HG02885 (cell line): ENCODE data around the gene FBXO7.

Source experiments
- ATAC-seq: cut with Tn5 transposase; IDR thresholded peaks from one replicate; pipeline ENCODE4 v1.9.1; 2021; ENCODE audit warnings: mild to moderate bottlenecking; ENCODE audit not compliant: unreplicated experiment, poor library complexity

Gene FBXO7

DNA sequence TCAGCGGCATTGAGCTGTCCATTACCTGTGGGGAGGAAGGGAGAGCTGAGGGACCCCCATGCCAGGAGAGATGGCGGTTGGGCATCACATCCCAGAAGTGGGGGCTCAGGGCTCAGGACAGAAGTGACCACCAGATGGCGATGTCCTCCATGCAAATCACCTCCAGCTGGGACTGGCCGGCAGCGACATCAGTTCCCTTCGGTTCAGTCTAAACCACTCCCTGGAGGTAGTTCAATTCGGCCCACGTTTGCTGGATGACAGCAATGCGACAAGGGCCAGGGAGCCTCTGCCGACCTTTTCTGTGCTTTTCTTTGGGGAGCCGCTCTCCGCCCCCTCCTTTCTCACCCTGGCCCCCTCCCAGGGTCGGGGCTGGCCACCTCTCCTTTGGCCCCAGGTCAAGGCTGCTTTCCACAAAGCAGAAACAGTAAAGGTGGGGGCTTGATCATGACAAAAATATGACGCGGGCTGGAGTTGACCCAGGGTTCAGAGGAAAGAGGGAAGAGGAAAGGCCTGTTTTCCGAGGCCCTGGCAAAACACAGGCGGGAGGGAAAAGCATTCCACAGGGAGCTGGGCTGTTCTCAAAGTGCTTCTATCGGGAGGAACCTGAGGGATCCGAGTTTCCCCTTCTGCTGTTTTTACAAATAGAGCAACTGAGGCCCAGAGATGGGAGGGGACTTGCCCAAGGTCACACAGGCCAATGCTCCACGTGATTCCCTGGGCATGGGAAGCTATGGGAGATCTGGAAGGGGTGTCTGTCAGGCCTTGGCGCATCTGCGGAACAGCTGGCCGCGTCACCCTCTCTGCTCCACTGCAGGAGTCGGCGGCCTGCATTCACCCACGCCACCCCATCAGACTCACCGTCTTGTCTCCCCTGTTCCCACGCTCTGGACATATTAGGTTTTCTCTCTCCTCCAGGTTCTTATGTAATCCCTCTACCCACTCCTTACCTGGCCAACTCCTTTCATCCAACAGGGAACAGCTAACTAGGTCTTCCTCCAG is 54.7 kb downstream of the FBXO7 start:
- no peak for ATAC-seq

DNA sequence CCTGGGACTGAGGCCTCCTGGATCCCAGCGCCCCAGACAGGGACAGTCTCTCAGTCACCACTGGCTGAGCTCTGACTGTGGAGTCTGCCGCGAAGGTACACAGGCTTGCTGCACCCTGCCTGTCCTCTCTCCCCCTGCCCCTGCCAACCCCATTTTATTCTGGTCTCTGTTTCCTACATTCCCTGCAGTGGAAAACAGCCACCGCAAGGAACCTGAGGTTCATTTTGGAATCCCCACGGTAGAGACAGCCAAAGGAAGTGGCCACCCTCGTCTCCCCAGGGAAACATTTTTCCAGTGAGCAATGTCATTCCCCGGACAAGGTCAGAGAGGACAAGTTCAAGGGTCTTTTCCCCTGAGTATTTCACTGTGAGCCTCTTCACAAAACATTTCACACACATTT is 56.6 kb downstream of the FBXO7 start:
- ATAC-seq = no peak

DNA sequence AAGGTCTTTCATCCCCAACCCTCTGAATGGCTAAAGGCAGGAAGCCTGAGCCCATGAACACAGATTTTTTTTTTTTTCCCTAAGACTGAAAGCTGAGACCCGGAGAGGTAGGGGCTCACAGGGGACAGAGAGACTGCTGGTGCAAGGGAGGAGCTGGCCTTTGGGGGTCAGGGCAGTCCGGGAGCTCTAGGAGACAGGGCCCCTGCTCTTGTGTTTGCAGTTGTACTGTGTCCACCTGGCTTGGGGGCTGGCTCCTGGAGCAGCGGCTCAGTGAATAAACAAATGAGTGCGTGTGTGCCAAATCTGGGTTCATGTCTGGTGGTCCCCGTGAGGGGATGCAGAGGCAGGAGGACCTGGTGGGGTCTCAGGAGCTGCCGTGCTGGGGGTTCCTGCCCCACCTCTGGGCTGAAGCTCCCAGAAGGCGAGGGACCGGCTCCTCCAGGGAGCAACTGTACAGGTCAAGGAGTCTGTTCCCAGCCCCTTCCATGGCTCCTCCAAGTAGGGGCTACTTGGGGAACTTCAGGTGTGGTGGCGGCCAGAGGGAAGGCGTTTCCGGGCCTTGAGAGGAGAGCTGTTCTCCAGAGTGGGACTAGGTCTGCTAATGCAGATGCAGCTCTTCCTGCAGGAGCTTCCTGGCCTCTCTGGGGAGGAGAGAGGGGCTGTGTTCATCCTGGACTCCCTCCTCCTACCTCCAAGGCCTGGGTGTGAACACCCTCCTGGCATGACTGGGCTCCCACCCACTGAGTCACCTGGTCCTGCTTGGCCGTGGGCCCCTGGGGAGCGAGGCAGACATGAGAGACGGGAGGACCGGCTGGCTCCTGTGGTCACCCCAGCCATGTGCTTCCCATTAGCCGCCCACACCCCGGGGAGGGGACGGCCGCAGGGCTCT is 57.6 kb downstream of the FBXO7 start:
- ATAC-seq = no peak

DNA sequence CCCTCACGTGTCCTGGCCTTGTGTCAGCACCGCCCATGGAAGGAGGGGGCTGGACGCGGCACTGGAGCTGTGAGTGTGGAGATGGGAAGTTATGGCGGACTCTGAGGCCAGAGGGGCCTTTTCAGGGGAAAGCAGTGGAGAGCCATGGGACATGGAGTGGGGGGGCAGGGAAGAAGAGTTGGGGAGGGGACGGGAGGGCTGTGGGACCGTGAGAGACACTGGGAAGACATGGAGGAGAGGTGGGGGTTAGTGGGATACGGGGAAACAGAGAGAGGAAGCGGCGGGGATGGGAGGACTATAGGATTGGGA is 58.2 kb downstream of the FBXO7 start:
- no peak for ATAC-seq

DNA sequence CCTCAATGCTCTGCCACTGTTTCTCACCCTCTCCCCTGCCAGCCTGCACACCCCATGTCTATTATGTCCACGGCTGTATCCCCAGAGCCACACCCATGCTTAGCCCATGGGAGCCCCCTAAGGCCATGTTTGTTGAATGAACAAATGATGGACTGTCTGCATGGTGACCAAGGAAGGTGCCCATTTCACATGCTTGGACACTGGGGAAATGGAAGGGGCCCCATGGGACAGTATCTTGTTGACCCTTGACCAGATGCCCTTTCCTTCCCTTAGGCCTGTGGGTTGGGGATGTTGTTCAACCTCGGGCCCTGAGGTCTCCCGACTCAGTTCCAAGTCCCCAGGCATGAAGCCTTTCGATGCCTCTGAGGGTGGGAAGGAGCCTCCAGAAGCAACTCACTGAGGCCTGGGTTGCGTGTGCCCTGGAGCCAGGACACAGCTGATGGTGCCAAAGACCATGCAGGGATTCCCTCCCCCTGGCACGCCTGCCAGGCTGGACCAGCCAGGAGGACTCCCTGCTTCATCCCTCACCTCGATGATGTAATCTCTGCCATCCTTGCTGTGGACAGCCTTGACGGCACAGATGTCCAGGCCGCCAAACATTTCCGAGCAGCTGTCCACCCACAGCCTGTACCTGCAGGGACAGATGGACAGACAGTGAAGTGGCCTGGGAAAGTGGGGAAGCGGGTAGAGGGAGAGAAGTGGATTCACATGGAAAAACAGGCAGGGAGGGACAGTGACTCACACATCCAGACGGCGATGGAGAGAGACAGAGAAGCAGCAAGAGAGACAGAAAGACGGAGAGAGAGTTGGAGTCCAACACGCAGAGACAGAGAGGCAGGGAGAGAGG is 58.9 kb downstream of the FBXO7 start:
- no peak for ATAC-seq

DNA sequence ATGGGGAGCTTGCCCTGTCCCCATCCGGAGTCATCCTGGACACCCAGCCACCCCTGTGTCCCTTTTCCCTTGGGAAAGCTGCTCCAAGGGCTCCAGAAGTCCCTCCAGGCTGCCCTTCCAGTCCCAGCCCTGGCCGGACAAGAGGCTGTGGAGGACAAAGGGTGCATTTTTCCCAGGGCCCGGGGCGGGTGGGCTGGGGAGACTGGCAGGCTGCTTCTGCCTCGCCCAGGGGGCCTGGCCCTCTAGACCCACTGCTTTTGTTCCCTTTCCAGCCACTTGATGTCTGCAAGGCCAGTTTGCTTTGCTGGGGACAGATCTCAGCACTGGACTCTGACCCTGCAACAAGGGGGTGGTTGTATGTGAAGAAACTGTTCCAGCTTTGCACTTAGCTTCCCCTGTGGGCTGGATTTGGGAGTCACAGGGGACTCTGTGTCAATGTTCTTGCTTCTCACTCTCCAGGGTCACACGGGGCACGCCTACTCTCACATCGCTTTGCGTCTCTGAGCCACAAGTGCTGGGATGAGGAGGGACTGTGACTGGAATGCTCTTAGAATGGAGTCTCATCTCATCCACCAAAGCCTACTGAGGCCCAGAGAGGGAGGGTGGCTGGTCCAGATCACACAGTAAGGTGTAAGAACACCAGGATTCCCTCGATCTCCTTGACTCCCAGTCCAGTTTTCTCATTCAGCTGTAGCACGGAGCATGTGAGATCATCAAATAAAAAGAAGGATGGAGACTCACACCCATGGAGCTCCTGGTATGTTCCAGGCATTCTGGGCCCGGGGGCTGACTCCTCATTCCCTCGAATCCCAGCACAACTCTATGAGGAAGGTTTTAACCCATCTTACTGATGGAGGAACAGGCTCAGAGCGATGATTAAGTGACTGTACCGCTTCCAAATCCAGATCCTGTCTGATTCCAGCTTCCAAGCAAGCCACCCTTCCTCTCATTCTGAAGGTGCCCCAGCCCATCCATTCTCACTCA is 59.9 kb downstream of the FBXO7 start:
- no peak for ATAC-seq

DNA sequence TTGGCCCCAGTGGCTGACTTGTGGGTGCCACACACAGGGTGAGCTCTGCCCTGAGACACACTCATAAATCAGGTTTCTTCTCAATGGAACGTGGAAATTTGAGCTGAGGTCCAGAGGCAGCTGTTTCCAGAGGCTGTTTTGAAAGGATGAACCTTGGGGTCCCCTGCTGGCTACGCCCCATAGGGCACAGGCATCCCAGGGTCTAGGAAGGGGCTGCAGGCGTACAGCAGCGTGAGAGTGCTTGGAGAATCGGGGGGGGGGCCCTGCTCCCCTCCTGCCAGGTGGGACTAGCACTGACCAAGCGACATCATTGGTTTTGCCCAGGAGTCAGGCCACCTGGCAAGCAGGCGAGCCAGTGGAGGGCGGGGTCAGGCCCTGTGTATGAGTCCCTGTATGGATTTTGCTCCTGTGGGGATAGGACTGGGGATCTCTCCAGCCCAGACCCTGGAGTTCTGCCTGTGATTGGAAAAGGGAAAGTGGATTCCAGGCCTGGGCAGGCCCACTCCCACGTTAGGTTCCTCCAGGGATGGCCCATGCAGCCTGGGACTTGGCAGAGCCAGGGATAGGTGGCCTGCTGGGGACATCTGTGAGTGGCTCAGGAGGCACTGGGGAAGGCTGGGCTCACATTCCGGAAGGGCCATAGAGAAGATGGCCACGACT is 61.0 kb downstream of the FBXO7 start:
- ATAC-seq = no peak

DNA sequence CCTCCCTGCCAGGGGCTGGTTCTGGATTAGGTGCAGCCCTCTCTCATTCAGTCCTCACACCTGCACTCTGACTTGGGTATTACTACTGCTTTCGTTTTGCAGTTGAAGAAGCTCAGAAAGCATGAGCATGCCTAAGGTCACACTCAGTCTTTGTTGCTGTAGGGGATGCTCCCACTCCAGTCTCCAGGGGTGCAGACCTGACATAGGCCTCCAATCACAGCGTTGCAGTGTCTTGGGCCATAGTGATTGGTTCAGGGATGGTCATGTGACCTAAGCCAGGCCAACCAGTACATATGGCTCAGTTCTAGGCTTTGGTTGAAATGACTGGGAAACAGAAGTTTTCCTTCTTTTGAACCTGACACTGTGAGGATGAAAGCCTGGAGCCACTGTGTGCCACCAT is 61.7 kb downstream of the FBXO7 start:
- no peak for ATAC-seq

DNA sequence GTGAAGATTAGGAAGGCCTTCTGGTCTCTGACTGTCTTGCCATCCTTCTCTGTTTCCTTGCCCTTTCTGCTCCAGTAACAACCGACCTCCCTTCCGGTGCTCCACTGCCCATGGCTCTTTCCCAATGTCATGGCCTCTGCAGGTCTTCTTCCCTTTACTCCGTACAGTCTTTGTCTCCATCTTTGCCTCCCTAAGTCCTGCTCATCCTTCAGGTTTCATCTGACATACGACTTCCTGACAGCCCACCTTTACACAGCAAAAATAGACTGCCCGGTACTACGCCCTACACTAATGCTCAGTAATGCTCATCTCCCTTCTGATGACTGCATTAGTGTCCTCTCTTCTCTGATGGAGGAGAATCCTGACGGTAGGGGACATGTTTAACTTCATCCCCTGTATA is 63.9 kb downstream of the FBXO7 start:
- no peak for ATAC-seq

DNA sequence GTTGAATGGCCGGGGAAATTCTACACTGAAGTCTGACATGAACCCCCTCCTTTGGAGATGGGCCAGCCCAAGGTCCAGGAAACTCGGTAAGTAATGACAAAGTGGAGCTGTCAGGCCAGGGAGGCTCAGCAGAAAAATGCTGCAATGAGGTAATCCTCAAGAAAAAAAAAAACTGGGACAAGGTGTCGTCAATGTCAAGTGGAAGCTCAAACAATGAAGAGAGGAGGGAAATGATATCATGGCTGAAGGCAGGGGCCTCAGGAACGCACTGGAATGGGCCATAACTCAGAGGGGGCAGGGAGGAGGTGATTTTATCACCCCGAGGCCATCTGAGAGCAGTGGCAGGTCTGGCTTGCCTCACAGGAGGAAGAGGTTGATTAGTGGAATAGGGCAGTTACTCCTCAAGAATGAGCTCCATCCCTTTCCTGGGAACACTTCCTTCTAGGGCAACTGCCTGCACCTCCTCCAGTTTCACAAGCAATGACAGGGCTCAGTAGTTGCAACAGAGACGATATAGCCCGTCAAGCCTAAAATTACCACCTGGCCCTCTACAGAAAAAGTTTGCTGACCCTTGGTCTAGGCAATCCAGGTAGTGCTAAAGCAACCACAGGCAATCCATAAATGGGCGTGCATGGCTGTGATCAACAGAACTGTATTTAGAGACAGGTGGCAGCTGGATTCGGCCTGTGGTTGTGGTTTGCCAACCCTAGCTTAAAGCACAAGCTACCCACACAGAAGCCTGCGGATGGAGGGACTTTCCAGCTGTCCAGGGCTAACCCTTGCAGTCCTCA is 65.2 kb downstream of the FBXO7 start:
- ATAC-seq = no peak

DNA sequence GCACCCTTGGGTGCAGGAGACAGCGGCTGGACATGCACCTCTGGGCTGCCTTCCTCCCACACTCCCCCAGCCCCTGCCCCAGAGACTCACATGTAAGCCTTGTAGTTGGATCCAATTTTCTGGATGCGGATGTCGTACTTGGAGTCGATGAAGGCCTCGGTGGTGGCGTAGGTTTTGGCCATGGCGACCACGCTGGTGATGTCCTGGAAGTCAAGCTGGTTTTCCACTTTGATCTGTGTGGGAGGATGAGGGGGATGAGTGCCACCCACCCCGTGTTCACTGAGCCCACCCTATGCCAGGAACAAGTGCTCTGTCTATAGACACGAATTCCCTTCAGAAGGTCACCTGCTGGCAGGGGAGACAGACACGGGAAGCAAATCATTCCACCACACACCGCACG is 66.9 kb downstream of the FBXO7 start:
- no peak for ATAC-seq

DNA sequence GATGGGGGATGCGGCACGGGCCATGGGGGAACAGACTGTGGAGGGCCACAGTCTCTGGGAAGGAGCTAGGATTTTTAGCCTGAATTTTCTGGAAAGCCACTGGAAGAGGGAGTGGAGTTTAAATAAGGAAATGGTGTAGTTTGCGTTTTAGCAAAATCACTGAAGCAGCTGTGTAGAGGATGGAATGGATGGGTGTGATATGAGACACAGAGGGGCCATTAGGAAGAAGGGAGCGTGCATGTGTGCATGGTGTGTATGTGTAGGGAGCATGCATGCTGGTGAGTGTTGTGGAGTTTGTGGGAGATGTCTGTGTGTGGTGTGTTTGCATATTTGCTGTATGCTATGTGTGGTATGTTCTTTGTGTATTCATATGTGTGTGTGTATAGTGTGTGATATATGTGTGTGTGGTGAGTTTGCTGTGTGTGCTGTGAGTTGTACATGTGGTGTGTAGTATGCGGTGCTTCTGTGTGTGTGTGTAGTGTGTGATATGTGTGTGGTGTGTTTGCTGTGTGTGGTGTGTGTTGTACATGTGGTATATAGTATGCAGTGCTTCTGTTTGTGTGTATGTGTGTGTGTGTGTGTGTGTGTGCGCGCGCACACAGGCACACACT is 67.6 kb downstream of the FBXO7 start:
- ATAC-seq = no peak

DNA sequence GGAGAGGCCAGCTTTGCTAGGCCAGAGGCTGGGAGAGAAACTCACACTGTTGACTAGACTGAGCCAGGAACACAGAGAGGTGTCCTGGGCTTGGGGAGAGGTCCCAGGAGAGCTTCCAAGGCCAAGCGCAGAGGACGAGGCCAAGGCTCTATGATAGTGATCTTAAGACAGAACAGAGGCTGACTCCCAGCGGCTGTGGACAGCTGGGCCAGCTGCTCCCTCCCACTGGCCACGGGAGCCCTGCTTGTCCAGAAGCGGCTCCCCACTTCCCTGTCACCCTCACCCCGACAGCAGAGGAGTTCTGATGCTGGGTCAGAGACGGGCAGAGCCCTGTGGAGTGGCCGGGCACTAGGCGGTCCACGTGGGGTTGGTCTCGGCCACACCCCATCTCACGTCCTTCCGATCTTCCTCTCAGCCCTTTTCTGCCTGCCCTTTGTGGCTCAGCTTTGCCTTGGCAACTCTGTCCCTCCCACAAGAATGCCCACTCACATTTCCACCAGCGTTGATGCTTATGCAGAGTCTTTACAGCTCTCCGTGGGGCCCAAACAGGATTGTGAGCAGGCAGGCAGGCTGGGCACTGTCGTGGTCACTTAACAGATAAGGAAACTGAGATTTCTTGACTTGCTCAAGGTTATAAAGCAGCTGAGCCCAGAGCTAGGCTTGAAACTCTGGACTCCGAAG is 68.2 kb downstream of the FBXO7 start:
- no peak for ATAC-seq

DNA sequence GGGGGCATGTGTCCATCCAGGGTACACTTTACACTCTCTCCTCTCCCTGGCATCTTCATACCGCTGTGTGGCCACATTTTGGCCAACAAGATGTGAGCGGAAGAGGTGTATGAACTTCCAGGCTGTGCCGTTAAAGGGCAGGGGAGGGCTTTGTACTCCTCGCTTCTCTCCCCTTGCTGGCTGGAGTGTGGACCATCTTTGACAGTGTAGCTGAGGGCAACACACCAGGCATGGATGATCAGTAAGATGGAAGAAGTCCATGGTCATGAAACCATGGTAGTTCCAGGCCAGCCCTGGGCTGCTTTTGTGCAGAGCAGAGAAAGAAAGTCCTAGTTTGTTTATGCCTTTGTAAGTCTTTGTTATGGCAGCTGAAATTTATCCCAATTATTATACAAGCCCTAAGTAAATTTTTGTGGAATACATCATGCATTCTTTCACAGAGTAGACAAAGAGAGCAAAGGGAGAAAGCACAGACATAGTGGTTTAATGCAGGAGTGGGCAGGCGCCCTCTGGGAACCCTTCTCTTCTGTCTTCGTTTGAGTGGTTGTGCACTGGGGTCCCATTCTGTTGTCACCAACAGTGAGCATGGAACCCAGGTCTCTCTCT is 70.4 kb downstream of the FBXO7 start:
- no peak for ATAC-seq

DNA sequence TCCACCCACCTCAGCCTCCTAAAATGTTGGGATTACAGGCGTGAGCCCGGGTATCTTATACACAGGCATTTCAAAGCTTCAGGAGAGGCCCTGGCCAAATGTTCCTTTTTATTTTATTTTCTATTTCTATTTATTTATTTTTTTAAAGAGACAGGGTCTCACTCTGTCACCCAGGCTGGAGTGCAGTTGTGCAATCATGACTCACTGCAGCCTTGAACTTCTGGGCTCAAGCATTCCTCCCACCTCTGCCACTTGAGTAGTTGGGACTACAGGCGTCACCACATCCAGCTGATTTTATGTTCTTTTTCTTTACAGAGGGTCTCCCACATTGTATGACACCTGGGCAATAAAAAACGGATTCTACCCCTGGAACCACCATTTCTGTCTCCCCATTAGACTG is 71.2 kb downstream of the FBXO7 start:
- ATAC-seq = no peak

DNA sequence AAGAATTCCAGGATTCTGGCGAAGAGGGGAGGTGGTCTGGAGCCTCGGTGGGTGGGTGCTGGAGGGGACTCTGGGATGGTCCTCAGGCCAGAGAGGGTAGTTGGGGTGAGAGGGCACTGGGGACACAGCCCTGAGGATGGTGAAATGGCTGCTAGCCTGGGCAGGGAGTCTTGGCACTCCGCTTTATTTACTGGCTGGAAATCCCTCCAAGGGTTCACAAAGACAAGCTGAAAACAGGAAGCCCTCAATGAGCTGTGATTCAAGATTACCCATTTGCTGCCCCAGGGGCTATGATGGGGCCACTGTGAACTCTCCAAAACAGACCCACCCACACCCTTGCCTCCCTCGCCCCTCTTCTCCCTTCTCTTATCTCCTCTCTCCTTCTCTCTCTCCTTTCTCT is 71.9 kb downstream of the FBXO7 start:
- ATAC-seq = no peak

DNA sequence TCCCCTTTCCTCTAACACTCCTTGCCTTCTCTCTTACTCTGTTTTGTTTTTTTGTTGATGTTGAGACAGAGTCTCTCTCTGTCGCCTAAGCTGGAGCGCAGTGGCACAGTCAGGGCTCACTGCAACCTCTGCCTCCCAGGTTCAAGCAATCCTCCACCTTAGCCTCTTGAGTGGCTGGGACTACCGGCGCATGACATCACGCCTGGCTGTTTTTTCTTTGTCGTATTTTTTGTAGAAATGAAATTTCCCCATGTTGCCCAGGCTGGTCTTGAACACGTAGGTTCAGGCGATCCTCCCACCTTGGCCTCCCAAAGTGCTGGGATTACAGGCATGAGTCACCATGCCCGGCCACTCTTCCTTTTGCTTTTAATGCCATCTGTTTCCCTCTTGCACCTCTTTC is 72.3 kb downstream of the FBXO7 start:
- no peak for ATAC-seq
